Renal pelvis (tissue), 4 donors: ENCODE data around the gene DAW1. TPM values are rescaled to one million over a fixed set of nuclear protein-coding genes. Genes with fewer than 3 reads are reported as not detected.
"Not testable (repeated sequence)": the region's sequence is repeated elsewhere in the genome, so short reads cannot be mapped to it uniquely, and the experiment has no call there.

Experiments used
- DNase-seq: peaks from one replicate; pipeline ENCODE4 v3.0.0-alpha.2; 2013
- polyA plus RNA-seq, 3 donors: library from polyadenylated mRNA; unstranded; fragments of 120-200 nt; gene quantifications; one replicate each; pipeline ENCODE4 v1.2.1, GENCODE V29; 2013; ENCODE audit not compliant: insufficient read length in 3 of 3

The DAW1 gene
- polyA plus RNA-seq, 3 donors, result 0.50 to 0.65 (median 0.60) TPM

GRCh38 chr2:227908266-227909054 lies 37.0 kb downstream of the DAW1 start:
- DNase-seq, result no peak

GRCh38 chr2:227914362-227914761 lies 42.9 kb downstream of the DAW1 start:
- no peak for DNase-seq

GRCh38 chr2:227921648-227922047 lies 50.2 kb downstream of the DAW1 start:
- DNase-seq, result no peak

GRCh38 chr2:227932001-227932400 lies 60.6 kb downstream of the DAW1 start:
- DNase-seq, result no peak

- DNase-seq, result no peak
Observed at GRCh38 chr2:227932403-227932802, 61.0 kb downstream of the DAW1 start.

GRCh38 chr2:227933884-227934283 lies 62.5 kb downstream of the DAW1 start:
- DNase-seq, result no peak

GRCh38 chr2:227936249-227936648 lies 64.8 kb downstream of the DAW1 start:
- DNase-seq, result not testable (repeated sequence)

GRCh38 chr2:227939271-227940027 lies 68.0 kb downstream of the DAW1 start:
- DNase-seq, result peak; percentile 0

- no peak for DNase-seq
Observed at GRCh38 chr2:227942021-227942420, 70.6 kb downstream of the DAW1 start.

GRCh38 chr2:227942965-227943364 lies 71.5 kb downstream of the DAW1 start:
- no peak for DNase-seq

GRCh38 chr2:227960317-227960716 lies 88.9 kb downstream of the DAW1 start:
- DNase-seq, result no peak

GRCh38 chr2:227971619-227972230 lies 100.3 kb downstream of the DAW1 start:
- no peak for DNase-seq

GRCh38 chr2:227973241-227973640 lies 101.8 kb downstream of the DAW1 start:
- DNase-seq, result no peak

Other genes starting within 250 kb of the DAW1 start
- gene SCYGR5, start 204.8 kb upstream of the DAW1 start, polyA plus RNA-seq, result not detected
- gene SLC19A3, start 153.6 kb upstream of the DAW1 start, polyA plus RNA-seq, result 10 to 100 TPM in 2 of 3 donors, 1 to 10 TPM in 1; 7.4 to 11.6 (median 10.6) TPM
- not detected for gene SCYGR6, start 146.9 kb upstream of the DAW1 start, polyA plus RNA-seq
- not detected for gene SCYGR7, start 143.3 kb upstream of the DAW1 start, polyA plus RNA-seq
- not detected for gene SCYGR8, start 125.7 kb upstream of the DAW1 start, polyA plus RNA-seq
- gene CCL20, start 57.8 kb upstream of the DAW1 start, polyA plus RNA-seq, result under 1 TPM in 2 of 3 donors, not detected in 1; 0.60 to 0.66 TPM